ENCODE data around the gene PRKCE.
A peak's percentile ranks its signal among the peaks of the same experiment; 100 is the strongest.
"Not testable (repeated sequence)": the region's sequence is repeated elsewhere in the genome, so short reads cannot be mapped to it uniquely, and the experiment has no call there.

The PRKCE gene

GRCh38 chr2:45888167-45888566 lies 236.7 kb downstream of the PRKCE start:
- no peak for DNase-seq (ENCODE audit: low read depth, low spot score)

GRCh38 chr2:45888641-45889040 lies 237.2 kb downstream of the PRKCE start:
- DNase-seq (ENCODE audit: low read depth, low spot score) = no peak

- DNase-seq (ENCODE audit: low read depth, low spot score) = no peak
Measured at GRCh38 chr2:45889053-45889452, 237.6 kb downstream of the PRKCE start.

GRCh38 chr2:45889620-45890370 lies 238.3 kb downstream of the PRKCE start:
- no peak for DNase-seq (ENCODE audit: low read depth, low spot score)

GRCh38 chr2:45890371-45890646 lies 238.8 kb downstream of the PRKCE start:
- DNase-seq (ENCODE audit: low read depth, low spot score) = not testable (repeated sequence)

GRCh38 chr2:45890819-45891218 lies 239.3 kb downstream of the PRKCE start:
- no peak for DNase-seq (ENCODE audit: low read depth, low spot score)

- no peak for DNase-seq (ENCODE audit: low read depth, low spot score)
Measured at GRCh38 chr2:45891719-45892424, 240.4 kb downstream of the PRKCE start.

- peak; percentile 23 for DNase-seq (ENCODE audit: low read depth, low spot score)
Measured at GRCh38 chr2:45892425-45892745, 240.9 kb downstream of the PRKCE start.

GRCh38 chr2:45892757-45893156 lies 241.3 kb downstream of the PRKCE start:
- peak; percentile 83 for DNase-seq (ENCODE audit: low read depth, low spot score)

- no peak for DNase-seq (ENCODE audit: low read depth, low spot score)
Measured at GRCh38 chr2:45894211-45894610, 242.7 kb downstream of the PRKCE start.

GRCh38 chr2:45895241-45895861 lies 243.9 kb downstream of the PRKCE start:
- peak; percentile 86 for DNase-seq (ENCODE audit: low read depth, low spot score)

- DNase-seq (ENCODE audit: low read depth, low spot score) = no peak
Measured at GRCh38 chr2:45896311-45896710, 244.8 kb downstream of the PRKCE start.

- no peak for DNase-seq (ENCODE audit: low read depth, low spot score)
Measured at GRCh38 chr2:45897842-45898241, 246.4 kb downstream of the PRKCE start.

- no peak for DNase-seq (ENCODE audit: low read depth, low spot score)
Measured at GRCh38 chr2:45898819-45899218, 247.3 kb downstream of the PRKCE start.

GRCh38 chr2:45899926-45900325 lies 248.5 kb downstream of the PRKCE start:
- DNase-seq (ENCODE audit: low read depth, low spot score) = no peak

GRCh38 chr2:45901468-45902032 lies 250.1 kb downstream of the PRKCE start:
- no peak for DNase-seq (ENCODE audit: low read depth, low spot score)

- no peak for DNase-seq (ENCODE audit: low read depth, low spot score)
Measured at GRCh38 chr2:45902380-45902779, 250.9 kb downstream of the PRKCE start.

- DNase-seq (ENCODE audit: low read depth, low spot score) = no peak
Measured at GRCh38 chr2:45902781-45903375, 251.4 kb downstream of the PRKCE start.

GRCh38 chr2:45904267-45904945 lies 252.9 kb downstream of the PRKCE start:
- DNase-seq (ENCODE audit: low read depth, low spot score) = peak; percentile 26

GRCh38 chr2:45904946-45905631 lies 253.6 kb downstream of the PRKCE start:
- DNase-seq (ENCODE audit: low read depth, low spot score) = peak; percentile 69

- no peak for DNase-seq (ENCODE audit: low read depth, low spot score)
Measured at GRCh38 chr2:45905632-45905958, 254.1 kb downstream of the PRKCE start.
